IPS-NIHi7 (cell line): ENCODE data around the gene PIH1D1.
"Not testable (repeated sequence)": the region's sequence is repeated elsewhere in the genome, so short reads cannot be mapped to it uniquely, and the experiment has no call there.

Source experiments
- DNase-seq: peaks from one replicate; pipeline ENCODE4 v3.0.0; 2012; ENCODE audit warnings: mixed read lengths; ENCODE audit errors: extremely low spot score

Gene PIH1D1

GRCh38 chr19:49481020-49481683 lies 29.5 kb upstream of the PIH1D1 start:
- no peak for DNase-seq

GRCh38 chr19:49479975-49480628 lies 28.5 kb upstream of the PIH1D1 start:
- no peak for DNase-seq

- DNase-seq, result peak; percentile 85
Observed at GRCh38 chr19:49475995-49476880, 24.6 kb upstream of the PIH1D1 start.

GRCh38 chr19:49475191-49475917 lies 23.7 kb upstream of the PIH1D1 start:
- DNase-seq, result no peak

GRCh38 chr19:49474542-49474924 lies 22.9 kb upstream of the PIH1D1 start:
- no peak for DNase-seq

GRCh38 chr19:49473868-49474541 lies 22.4 kb upstream of the PIH1D1 start, which contains the start of gene FLT3LG:
FLT3LG (plus strand) TSS chr19:49474215; CDS start chr19:49474640, 425 bp downstream.
- peak; percentile 80 for DNase-seq

GRCh38 chr19:49473501-49473867 lies 21.9 kb upstream of the PIH1D1 start:
- DNase-seq, result not testable (repeated sequence)

- no peak for DNase-seq
Observed at GRCh38 chr19:49472936-49473335, 21.3 kb upstream of the PIH1D1 start.

GRCh38 chr19:49470615-49470978 lies 19.0 kb upstream of the PIH1D1 start:
- no peak for DNase-seq

- no peak for DNase-seq
Observed at GRCh38 chr19:49469828-49470614, 18.4 kb upstream of the PIH1D1 start.

GRCh38 chr19:49468746-49469447 lies 17.3 kb upstream of the PIH1D1 start:
- peak; percentile 82 for DNase-seq

GRCh38 chr19:49468199-49468598 lies 16.6 kb upstream of the PIH1D1 start:
- no peak for DNase-seq

GRCh38 chr19:49465371-49465770 lies 13.8 kb upstream of the PIH1D1 start:
- DNase-seq, result no peak

- DNase-seq, result no peak
Observed at GRCh38 chr19:49463960-49464740, 12.5 kb upstream of the PIH1D1 start.

- no peak for DNase-seq
Observed at GRCh38 chr19:49462492-49462891, 10.9 kb upstream of the PIH1D1 start.

- DNase-seq, result no peak
Observed at GRCh38 chr19:49461656-49462055, 10.0 kb upstream of the PIH1D1 start.

- DNase-seq, result not testable (repeated sequence)
Observed at GRCh38 chr19:49461130-49461529, 9.5 kb upstream of the PIH1D1 start.

- DNase-seq, result no peak
Observed at GRCh38 chr19:49459388-49459787, 7.8 kb upstream of the PIH1D1 start.

- DNase-seq, result no peak
Observed at GRCh38 chr19:49458567-49458903, 6.9 kb upstream of the PIH1D1 start.
